Measurements from ENCODE around the gene WFIKKN1.

WFIKKN1 gene

GRCh38 chr16:634996-635395 lies 4.2 kb downstream of the WFIKKN1 start:
- DNase-seq (ENCODE audit: low spot score) = no peak
- peak overlapping the region; percentile 93 for H3K27ac ChIP-seq
- POLR2A ChIA-PET (ENCODE audit: low non-redundant PET) = no interaction called here
- CTCF ChIA-PET = no interaction called here
- TF ChIP-seq, protein P1, sequence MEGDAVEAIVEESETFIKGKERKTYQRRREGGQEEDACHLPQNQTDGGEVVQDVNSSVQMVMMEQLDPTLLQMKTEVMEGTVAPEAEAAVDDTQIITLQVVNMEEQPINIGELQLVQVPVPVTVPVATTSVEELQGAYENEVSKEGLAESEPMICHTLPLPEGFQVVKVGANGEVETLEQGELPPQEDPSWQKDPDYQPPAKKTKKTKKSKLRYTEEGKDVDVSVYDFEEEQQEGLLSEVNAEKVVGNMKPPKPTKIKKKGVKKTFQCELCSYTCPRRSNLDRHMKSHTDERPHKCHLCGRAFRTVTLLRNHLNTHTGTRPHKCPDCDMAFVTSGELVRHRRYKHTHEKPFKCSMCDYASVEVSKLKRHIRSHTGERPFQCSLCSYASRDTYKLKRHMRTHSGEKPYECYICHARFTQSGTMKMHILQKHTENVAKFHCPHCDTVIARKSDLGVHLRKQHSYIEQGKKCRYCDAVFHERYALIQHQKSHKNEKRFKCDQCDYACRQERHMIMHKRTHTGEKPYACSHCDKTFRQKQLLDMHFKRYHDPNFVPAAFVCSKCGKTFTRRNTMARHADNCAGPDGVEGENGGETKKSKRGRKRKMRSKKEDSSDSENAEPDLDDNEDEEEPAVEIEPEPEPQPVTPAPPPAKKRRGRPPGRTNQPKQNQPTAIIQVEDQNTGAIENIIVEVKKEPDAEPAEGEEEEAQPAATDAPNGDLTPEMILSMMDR (conservative IDR thresholded peaks at IDR 0.05; ENCODE audit: low read depth) = no peak

- ChIA-PET CTCF (interaction anchor here (2.2 kb wide), 1 partner anchor 43 kb away, joined by 11 read pairs; no protein-coding TSS in a partner anchor), POLR2A (ENCODE audit: low non-redundant PET) (interaction anchor here (1.0 kb wide), 2 partner anchors 14 to 43 kb away, joined by 4 read pairs; partner anchors contain the start of gene WDR90)
- TF ChIP-seq, protein P1 (conservative IDR thresholded peaks at IDR 0.05; ENCODE audit: low read depth) = no peak
- peak overlapping the region; percentile 93 for H3K27ac ChIP-seq
- DNase-seq (ENCODE audit: low spot score) = no peak
Observed at GRCh38 chr16:635573-636205, 4.9 kb downstream of the WFIKKN1 start.

GRCh38 chr16:636206-637080 lies 5.7 kb downstream of the WFIKKN1 start, which contains the start of gene METTL26:
Gene METTL26, minus strand, starts transcription at chr16:636305. Its CDS starts 15 bp downstream, at chr16:636290.
- TF ChIP-seq, protein P1 (conservative IDR thresholded peaks at IDR 0.05; ENCODE audit: low read depth) = no peak
- DNase-seq (ENCODE audit: low spot score) = peak; percentile 88
- POLR2A ChIA-PET (ENCODE audit: low non-redundant PET) = interaction anchor here (0.6 to 1.2 kb wide), 4 partner anchors 10 to 1203 kb away, joined by 3 to 4 read pairs (median 4); partner anchors contain the start of gene WDR90
- CTCF ChIA-PET = interaction anchor here (0.6 to 2.2 kb wide), 2 partner anchors 44 to 160 kb away, joined by 3 to 11 read pairs; no protein-coding TSS in a partner anchor
- peak within 1 kb of the TSS; percentile 93 for H3K27ac ChIP-seq

DNA sequence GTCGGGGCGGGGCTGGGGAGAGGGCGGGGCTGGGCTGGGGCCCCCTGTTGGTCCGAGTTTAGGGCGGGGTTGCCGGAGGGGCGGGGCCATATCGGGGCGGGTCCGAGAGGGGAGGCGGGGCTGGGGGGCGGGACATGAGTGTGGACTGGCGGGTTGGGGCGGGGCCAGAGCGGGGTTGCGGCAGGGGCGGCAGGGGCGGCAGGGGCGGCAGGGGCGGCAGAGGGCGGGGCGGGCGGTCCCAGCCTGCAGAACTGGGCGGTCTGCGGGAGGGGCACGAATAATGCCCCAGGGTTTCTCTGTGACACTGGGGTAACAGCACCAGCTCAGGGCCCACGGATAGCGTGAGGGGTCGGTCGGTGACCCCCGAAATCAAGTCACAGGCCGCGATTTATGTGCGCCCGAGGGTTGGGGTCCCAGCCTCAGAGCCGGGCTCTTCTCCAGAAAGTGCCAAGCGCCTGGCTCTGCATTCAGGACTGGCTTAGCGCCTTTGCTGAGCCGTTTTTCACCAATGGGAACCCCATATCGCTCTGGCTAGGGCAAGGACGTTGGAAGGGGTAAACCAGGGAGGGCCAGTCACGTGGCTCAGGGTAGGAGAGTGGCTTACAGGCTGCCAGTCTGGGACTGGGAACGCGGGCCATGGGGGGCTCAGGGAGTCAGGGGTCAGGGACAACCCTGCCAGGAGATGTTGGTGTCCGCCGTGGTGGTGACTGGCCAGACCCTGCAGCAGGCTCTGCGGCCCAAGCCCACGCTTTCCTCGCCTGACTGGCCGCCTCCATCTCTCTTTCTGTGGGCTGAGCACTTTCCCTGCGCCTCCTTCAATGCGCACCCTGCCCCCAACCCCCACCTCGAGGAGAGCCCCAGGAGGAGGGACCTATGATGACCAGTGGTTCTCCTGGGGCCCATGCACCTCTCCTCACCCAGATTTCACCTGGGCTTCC lies 6.6 kb downstream of the WFIKKN1 start:
- TF ChIP-seq, protein P1 (conservative IDR thresholded peaks at IDR 0.05; ENCODE audit: low read depth) = no peak
- POLR2A ChIA-PET (ENCODE audit: low non-redundant PET) = interaction anchor here (0.6 to 1.2 kb wide), 2 partner anchors 10 to 1202 kb away, joined by 3 read pairs; no protein-coding TSS in a partner anchor
- H3K27ac ChIP-seq = peak overlapping the region; percentile 93
- CTCF ChIA-PET = interaction anchor here (0.7 to 2.2 kb wide), 2 partner anchors 25 to 45 kb away, joined by 3 to 11 read pairs; no protein-coding TSS in a partner anchor
- peak; percentile 99 for DNase-seq (ENCODE audit: low spot score)

GRCh38 chr16:638034-638543 lies 7.3 kb downstream of the WFIKKN1 start:
- ChIA-PET CTCF (interaction anchor here (0.6 to 2.2 kb wide), 3 partner anchors 24 to 487 kb away, joined by 3 to 11 read pairs (median 7); no protein-coding TSS in a partner anchor), POLR2A (ENCODE audit: low non-redundant PET) (no interaction called here)
- TF ChIP-seq, protein P1 (conservative IDR thresholded peaks at IDR 0.05; ENCODE audit: low read depth) = no peak
- DNase-seq (ENCODE audit: low spot score) = no peak
- H3K27ac ChIP-seq = peak overlapping the region; percentile 93

Data from RWPE1 (cell line).